AG09319 (cell line): Measurements from ENCODE around the gene ISG20L2.

ENCODE experiments used
- DNase-seq: peaks from one replicate; pipeline ENCODE4 v3.0.0-alpha.2; 2010; ENCODE audit warnings: low read depth; ENCODE audit errors: extremely low read depth
- TF ChIP-seq, protein P1 (sequence below): IDR thresholded peaks from 2 replicates; pipeline ENCODE4 v1.5.1; 2011; ENCODE audit warnings: low read depth, mild to moderate bottlenecking, inconsistent platforms, low read length, moderate library complexity

The ISG20L2 gene

DNA sequence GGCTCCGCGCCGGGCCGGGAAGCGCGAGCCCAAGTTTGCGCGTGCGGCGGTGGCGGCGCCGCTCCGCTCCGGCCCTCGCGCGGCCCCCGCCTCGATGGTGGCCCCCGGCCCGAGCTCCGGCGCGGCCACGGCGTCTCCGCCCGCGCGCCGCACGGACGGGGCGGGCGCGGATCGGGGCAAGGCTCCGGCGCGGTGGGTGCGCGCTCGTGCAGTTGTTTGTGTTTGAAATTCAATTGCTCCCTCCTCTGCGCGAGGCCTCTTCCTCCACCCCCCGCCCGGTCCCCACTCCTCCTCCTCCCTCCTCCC is 22.8 kb upstream of the ISG20L2 start, which contains the start of gene HDGF:
Gene HDGF (minus strand): TSS at position 225 of the 306 bp plus-strand sequence. CDS start 246 bp downstream, outside the sequence.
- TF ChIP-seq, protein P1, sequence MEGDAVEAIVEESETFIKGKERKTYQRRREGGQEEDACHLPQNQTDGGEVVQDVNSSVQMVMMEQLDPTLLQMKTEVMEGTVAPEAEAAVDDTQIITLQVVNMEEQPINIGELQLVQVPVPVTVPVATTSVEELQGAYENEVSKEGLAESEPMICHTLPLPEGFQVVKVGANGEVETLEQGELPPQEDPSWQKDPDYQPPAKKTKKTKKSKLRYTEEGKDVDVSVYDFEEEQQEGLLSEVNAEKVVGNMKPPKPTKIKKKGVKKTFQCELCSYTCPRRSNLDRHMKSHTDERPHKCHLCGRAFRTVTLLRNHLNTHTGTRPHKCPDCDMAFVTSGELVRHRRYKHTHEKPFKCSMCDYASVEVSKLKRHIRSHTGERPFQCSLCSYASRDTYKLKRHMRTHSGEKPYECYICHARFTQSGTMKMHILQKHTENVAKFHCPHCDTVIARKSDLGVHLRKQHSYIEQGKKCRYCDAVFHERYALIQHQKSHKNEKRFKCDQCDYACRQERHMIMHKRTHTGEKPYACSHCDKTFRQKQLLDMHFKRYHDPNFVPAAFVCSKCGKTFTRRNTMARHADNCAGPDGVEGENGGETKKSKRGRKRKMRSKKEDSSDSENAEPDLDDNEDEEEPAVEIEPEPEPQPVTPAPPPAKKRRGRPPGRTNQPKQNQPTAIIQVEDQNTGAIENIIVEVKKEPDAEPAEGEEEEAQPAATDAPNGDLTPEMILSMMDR: no peak
- no peak for DNase-seq

DNA sequence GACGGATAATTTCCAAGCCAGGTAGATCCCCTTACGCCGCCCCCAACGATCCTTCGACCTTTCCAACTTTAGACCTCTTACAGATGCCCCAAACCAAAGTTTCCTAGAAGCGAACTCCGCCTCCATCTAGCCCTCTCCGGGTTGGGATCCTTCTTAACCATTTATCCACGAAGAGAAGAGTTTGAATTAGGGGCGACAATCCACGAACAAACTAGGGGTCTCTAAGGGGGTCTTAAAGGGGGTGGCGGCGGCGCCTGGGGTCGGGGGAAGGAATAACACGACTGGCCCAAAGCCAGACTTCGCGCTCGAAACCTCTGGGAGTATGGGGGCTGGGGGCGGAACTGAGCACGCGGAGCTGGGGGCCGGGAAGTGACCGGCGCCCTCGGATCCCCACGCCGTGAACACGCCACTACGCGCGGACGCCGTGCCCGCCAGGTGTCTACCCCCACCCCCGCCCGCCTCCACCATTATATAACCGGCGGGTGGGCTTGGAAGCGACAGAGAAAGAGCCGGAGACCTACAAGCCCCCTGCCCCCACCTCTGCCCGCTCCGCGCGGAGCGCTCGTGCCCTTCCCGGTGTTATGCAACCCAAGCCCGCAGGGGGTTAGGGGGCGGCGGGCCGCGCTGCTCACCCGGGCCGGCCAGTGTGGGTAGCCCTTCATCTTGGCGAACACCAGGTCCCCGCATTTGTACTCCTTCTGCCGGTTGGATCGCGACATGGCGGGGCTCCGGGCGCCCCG is 22.3 kb upstream of the ISG20L2 start:
- TF ChIP-seq, protein P1: no peak
- no peak for DNase-seq

DNA sequence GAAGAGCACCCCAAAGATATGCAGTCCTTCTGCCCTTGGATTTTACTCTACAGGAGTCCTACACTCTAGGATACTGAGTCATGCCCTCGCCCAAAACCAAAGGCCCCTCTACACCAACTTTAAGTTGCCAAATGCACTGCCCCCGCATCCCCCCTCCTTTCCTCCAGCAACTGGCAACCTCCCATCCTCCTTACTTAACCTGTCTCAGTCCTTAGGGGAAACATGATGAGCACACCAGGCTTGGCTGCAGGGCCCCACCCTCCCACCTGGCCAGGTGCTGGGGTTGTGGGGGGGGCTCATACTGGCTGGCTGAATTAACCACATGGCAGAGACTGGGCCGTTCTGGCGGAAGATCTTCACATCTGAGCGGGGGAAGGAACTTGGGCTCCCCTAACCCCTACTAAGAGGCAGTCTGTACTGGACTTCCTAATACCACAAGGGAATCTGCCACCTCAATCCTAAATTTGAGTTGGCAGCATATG is 21.7 kb upstream of the ISG20L2 start:
- TF ChIP-seq, protein P1: no peak
- DNase-seq: no peak

DNA sequence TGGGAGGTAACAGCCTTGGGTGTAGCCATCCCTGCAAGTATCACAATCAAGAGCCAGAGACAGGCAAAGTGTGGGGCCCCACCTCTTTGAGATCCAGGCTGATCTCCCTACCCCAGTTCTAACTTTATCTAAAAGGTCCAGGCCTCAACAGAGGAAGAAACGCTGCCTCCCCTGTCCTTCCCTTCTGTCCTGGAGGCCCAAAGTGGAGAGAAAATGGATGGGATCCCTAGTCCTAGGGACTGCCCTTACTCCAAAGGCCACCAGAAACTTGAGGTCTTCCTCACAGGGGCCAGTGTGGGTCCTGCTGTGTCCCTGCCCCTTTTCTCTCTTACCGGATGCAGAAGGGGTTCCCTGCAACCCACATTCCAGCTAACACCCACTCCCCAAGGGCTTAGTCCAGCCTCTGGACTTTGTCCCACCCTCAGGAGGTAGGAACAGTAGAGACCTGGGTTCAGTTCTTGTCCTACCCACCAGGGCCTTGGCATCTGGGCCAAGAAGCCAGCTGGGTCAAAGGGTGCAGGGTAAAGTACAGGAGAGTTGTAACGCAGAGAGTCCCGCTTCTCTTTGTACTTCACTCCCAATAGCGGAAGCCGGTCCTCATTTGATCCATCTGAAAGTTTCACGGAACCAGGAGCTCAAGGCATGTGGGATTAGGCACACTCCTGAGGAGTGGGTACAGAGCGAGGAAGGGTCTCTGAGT is 21.0 kb upstream of the ISG20L2 start:
- TF ChIP-seq, protein P1: no peak
- DNase-seq: no peak

DNA sequence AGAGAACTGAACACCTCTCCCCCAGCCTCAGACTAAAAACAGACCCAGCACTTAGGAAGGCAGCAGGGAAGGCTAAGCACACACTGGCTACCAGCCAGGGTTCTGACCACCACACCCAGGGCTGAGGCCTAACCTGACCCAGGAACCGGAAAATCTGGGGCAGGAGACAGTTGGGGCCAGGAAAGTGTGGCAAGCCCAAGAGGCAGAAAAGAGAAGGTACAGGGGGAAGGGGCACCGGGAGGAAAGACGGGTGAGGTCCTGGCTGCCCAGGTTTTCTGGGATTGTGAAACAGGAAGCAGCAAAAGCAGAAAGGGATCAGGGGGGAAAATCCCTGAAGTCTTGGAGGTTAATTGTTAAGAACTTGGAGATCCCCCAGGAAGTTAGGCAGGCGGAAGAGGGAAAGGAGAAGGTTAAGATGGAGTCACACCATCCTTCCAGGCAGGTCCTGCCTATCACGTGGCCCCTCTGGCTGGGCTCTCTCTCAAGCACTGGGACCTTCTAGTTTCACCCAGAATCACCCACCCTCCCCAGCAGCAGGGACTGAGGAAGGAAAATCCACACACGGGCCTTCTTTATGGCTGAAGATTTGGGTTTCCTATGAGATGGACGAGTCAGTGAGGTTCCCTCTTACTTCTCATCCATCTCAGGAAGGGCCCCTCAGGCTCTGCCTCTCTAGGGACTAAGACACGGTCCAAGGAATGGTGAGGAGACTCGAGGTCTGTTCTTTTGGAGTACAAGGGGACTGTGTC is 20.3 kb upstream of the ISG20L2 start:
- DNase-seq: no peak
- TF ChIP-seq, protein P1: no peak

DNA sequence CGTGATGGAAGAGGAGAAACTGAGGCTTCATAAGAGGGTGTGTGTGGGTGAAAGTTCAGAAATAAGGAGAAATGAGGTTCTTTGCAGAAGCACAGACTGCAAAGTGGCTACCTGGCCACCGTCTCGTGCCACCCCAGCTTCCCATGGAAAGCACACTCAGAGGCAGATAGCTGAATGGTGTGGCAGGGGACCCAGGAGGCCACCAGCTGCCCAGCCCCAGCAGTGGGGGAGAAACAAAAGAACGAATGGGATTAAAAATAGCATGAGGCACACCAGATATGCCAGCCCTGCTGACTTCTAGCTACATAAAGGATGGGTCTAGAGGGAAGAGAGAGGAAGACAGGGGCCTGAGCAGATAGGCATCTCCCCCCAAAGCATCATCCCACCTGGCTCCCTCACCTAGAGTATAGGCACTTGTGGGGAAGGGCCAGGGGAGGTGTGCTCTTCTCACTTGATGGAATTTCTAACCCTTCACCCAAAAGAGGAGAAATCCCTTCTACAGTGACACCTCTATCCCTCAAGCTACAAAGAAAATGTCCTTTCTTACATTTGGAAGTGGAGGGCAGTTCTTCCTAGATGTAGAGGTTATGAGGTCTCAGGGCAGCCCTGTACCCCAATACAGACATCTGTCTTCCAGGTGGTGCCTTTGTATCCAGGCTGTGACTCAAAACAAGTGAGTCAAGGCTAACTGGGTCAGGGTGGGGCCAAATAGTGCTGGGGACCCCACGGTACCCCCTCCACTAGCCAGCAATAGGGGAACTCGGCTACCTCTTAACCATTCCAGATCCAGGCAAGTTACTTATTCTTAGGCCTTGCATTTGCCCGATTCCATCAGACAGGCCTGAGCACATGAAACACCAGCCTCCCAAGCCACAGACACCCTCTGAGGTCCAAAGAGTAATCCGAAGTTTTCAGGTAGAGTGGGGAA is 19.4 kb upstream of the ISG20L2 start:
- no peak for DNase-seq

More for the DNA sequence above, 19.4 kb upstream of the ISG20L2 start:
- TF ChIP-seq, protein P1: no peak
